Left ventricle myocardium inferior (tissue), 1 donor: ENCODE data around the gene ZSWIM1. TPM values are rescaled to one million over a fixed set of nuclear protein-coding genes. Genes with fewer than 3 reads are reported as not detected.
A peak's percentile ranks its signal among the peaks of the same experiment; 100 is the strongest.

ENCODE experiments used
- DNase-seq: peaks from one replicate; pipeline ENCODE4 v3.0.0-alpha.2; 2020
- H3K27ac ChIP-seq: fragments of 200-600 bp; replicated peaks from 2 replicates; pipeline ENCODE4 v1.8.0; 2021
- H3K27me3 ChIP-seq: fragments of 200-600 bp; 2 replicates; pipeline ENCODE4 v1.8.0; 2021; ENCODE audit warnings: low read depth
- H3K36me3 ChIP-seq: fragments of 200-600 bp; 2 replicates; pipeline ENCODE4 v1.8.0; 2021
- H3K4me1 ChIP-seq: fragments of 200-600 bp; 2 replicates; pipeline ENCODE4 v1.8.0; 2021
- H3K4me3 ChIP-seq: fragments of 200-600 bp; 2 replicates; pipeline ENCODE4 v1.8.0; 2021; ENCODE audit warnings: mild to moderate bottlenecking, moderate library complexity
- H3K9me3 ChIP-seq: fragments of 200-600 bp; replicated peaks from 2 replicates; pipeline ENCODE4 v1.8.0; 2021
- intact Hi-C: fragments of 100-400 bp; cut with micrococcal nuclease; formaldehyde crosslinking; loops from one replicate; pipeline ENCODE4 v1.11.0; 2022
- total RNA-seq: library from RNA; stranded (reverse); fragmentation: NEBNext Ultra II Directional; extraction: Animal tissue kit (Norgen Biotek cat#: 25700); gene quantifications from one replicate; pipeline ENCODE4 v1.2.1, GENCODE V29; 2021
- TF ChIP-seq, protein P1 (sequence below): fragments of 200-600 bp; IDR thresholded peaks from 2 replicates; pipeline ENCODE4 v1.8.0; 2021; ENCODE audit warnings: antibody characterized with exemption, mild to moderate bottlenecking, borderline replicate concordance
- donor health status: DM: no; HTN: yes; CAD: no; lungs with severe emphysema.

Gene ZSWIM1
- total RNA-seq, 1 donor from 2014 or later: 11.2 TPM

DNA sequence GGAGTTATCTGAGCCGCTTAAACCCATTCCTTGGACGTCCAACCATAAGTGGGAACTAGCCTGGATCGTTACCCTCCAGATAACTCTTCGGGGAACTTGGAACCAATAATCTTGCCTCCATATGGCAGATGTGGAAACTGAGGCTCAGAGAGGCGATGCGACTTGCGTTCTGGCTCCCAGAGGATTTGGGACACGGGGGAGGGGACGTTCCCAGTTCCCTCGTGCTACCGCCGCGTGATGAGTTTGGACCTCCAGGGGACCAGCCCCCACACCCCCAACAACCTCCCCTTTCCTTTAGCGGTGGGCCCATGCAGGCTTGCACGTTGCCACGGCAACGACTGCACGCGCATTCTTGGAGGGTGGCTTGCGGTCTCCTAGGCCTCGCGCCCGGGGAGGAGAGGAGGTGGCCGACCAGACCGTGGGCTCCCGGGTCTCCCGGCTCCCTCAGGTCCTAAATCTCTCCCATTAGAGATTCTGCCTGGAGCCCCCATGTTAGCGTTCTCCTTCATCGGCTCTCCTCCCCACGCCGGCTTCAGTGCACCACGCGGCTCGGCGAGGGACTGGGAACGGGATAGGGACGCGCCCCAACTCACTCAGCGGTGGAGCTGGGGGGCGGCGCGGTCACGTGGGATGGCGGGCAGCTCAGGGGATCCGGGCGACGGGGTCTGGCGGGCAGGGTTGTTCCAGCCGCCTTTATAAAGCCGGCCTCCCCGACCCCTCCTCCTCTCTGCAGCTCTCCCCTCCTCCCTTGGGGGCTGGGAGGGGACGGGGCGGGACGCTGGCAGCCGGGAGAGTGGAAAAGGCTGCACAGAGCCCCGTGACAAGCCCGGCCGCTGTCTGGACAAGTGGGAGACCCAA is 30.7 kb downstream of the ZSWIM1 start, which contains the start of gene PLTP:
Gene PLTP (minus strand): TSS at position 670 of the 858 bp plus-strand sequence. CDS start 703 bp downstream, outside the sequence.
- TF ChIP-seq, protein P1, sequence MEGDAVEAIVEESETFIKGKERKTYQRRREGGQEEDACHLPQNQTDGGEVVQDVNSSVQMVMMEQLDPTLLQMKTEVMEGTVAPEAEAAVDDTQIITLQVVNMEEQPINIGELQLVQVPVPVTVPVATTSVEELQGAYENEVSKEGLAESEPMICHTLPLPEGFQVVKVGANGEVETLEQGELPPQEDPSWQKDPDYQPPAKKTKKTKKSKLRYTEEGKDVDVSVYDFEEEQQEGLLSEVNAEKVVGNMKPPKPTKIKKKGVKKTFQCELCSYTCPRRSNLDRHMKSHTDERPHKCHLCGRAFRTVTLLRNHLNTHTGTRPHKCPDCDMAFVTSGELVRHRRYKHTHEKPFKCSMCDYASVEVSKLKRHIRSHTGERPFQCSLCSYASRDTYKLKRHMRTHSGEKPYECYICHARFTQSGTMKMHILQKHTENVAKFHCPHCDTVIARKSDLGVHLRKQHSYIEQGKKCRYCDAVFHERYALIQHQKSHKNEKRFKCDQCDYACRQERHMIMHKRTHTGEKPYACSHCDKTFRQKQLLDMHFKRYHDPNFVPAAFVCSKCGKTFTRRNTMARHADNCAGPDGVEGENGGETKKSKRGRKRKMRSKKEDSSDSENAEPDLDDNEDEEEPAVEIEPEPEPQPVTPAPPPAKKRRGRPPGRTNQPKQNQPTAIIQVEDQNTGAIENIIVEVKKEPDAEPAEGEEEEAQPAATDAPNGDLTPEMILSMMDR: no peak
- peaks cover 4% of the 10 kb centered on the region for H3K36me3 ChIP-seq
- H3K27me3 ChIP-seq: peaks cover 17% of the 10 kb centered on the region
- peak within 1 kb of the TSS; percentile 74 for H3K4me3 ChIP-seq
- intact Hi-C loops: no loop called here
- H3K4me1 ChIP-seq: peaks cover 31% of the 10 kb centered on the region
- peak; percentile 82 for DNase-seq
- H3K9me3 ChIP-seq: no peaks in the 10 kb centered on the region
- H3K27ac ChIP-seq: peak within 1 kb of the TSS; percentile 88

DNA sequence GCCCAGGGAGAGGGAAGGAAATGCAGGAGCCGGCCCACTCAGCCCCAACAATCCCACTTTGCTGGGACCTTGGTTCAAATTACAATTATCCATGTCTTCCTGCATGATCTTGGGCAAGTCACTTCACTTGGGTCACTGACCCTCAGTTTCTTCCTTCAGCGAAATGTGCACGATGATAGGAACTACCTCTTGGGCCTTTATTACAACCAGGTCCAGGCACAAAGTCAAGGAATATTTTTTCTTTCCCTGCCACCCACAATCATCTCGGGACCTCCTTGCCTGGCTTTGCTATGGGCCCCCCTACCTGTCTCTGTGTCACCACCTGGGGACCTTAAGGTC is 31.3 kb downstream of the ZSWIM1 start:
- H3K36me3 ChIP-seq: peaks cover 4% of the 10 kb centered on the region
- DNase-seq: no peak
- peak overlapping the region; percentile 88 for H3K27ac ChIP-seq
- intact Hi-C loops: no loop called here
- peak overlapping the region; percentile 74 for H3K4me3 ChIP-seq
- no peaks in the 10 kb centered on the region for H3K9me3 ChIP-seq
- peaks cover 17% of the 10 kb centered on the region for H3K27me3 ChIP-seq
- TF ChIP-seq, protein P1: no peak
- H3K4me1 ChIP-seq: peaks cover 34% of the 10 kb centered on the region

DNA sequence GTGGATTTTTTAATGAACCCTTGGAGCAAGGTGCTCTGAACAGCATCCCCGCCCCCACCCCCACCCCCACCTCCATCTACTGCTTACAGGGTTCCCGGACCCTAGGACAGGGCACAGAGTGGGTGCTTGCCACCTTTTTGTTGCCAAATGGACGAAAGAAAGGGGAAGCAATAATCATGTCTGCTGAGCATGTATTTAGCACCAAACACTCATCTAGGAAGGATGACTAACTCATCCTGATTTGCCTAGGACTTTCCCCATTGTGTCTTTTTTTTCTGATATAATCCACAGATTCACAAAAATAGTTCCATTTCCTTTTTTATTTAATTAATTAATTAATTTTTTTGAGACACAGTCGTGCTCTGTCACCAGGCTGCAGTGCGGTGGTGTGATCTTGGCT is 32.1 kb downstream of the ZSWIM1 start:
- DNase-seq: no peak
- peaks cover 42% of the 10 kb centered on the region for H3K4me1 ChIP-seq
- TF ChIP-seq, protein P1: no peak
- intact Hi-C loops: no loop called here
- H3K27ac ChIP-seq: peak overlapping the region; percentile 88
- no peak overlapping the region for H3K4me3 ChIP-seq
- peaks cover 17% of the 10 kb centered on the region for H3K27me3 ChIP-seq
- H3K36me3 ChIP-seq: peaks cover 4% of the 10 kb centered on the region
- no peaks in the 10 kb centered on the region for H3K9me3 ChIP-seq

DNA sequence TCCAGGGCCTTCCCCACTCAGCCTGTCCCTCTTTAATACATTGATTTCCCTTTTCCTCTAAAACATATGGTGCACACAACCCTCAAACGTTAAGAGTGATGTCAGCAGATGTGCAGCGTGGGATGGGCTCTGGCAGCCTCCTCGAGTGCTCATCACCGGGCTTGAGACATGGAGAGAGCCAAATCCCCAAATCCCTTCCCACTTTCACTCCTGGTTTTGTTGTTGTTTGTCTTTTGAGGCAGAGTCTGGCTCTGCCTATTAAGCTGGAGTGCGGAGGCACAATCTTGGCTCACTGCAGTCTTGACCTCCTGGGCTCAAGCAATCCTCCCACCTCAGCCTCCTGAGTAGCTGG is 36.7 kb downstream of the ZSWIM1 start:
- H3K4me1 ChIP-seq: peaks cover 61% of the 10 kb centered on the region
- TF ChIP-seq, protein P1: no peak
- DNase-seq: peak; percentile 55
- intact Hi-C loops: no loop called here
- peak overlapping the region; percentile 86 for H3K27ac ChIP-seq
- no peaks in the 10 kb centered on the region for H3K36me3 ChIP-seq
- no peaks in the 10 kb centered on the region for H3K9me3 ChIP-seq
- peaks cover 2% of the 10 kb centered on the region for H3K27me3 ChIP-seq
- no peak overlapping the region for H3K4me3 ChIP-seq

DNA sequence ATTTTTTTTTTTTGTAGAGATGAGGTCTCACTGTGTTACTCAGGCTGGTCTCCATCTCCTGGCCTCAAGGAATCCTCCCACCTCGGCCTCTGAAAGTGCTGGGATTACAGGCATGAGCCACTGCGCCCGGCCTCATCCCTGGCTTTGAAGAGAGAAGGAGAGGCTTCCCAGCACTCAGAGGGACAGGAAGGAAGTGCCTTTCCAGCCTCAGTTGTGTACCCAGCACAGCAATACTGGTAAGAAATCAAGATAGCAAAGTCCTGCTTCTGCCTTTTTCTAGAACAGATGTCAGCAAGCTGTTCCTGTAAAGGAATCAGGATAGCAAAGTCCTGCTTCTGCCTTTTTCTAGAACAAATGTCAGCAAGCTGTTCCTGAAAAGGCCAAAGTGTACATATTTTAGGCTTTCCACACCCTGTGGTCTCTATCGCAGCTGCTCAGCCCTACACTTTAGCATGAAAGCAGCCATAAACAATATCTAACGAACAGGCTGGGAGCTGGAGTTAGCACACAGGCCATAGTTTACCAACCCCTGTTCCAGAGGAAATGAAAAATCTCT is 37.2 kb downstream of the ZSWIM1 start:
- no peaks in the 10 kb centered on the region for H3K27me3 ChIP-seq
- DNase-seq: peak; percentile 41
- H3K4me3 ChIP-seq: no peak overlapping the region
- no peaks in the 10 kb centered on the region for H3K9me3 ChIP-seq
- intact Hi-C loops: no loop called here
- H3K36me3 ChIP-seq: no peaks in the 10 kb centered on the region
- H3K4me1 ChIP-seq: peaks cover 63% of the 10 kb centered on the region
- TF ChIP-seq, protein P1: no peak
- H3K27ac ChIP-seq: peak overlapping the region; percentile 86
